Myometrial cell (primary cell): Measurements from ENCODE around the gene MYNN. TPM values are rescaled to one million over a fixed set of nuclear protein-coding genes. Genes with fewer than 3 reads are reported as not detected.

Experiments
- total RNA-seq: library from RNA; depleted of rRNA; stranded (reverse); fragments of >200 nt; gene quantifications from 2 replicates; pipeline ENCODE4 v1.2.3, GENCODE V29; 2015

Gene MYNN
- 9.2 and 17.5 TPM in 2 replicates for total RNA-seq

GRCh38 chr3:169772897-169773816, at the start of gene MYNN:
Gene MYNN, plus strand, starts transcription at chr3:169773396. Its CDS starts 900 bp downstream, at chr3:169774296.

GRCh38 chr3:169764882-169765612, 8.1 kb upstream of the MYNN start, which contains the start of gene TERC:
Gene TERC, minus strand, starts transcription at chr3:169765060.

GRCh38 chr3:169769287-169770181, 3.7 kb upstream of the MYNN start, which contains the start of gene ACTRT3:
Gene ACTRT3, minus strand, starts transcription at chr3:169769561. Its CDS starts 41 bp downstream, at chr3:169769520.

GRCh38 chr3:169812332-169813235, 39.4 kb downstream of the MYNN start, which contains the start of the genes LRRC34 and LRRIQ4:
Gene LRRC34, minus strand, starts transcription at chr3:169812904. Its CDS starts 356 bp downstream, at chr3:169812548.
Gene LRRIQ4, plus strand, starts transcription at chr3:169812870. Its CDS starts 9,052 bp downstream, at chr3:169821922.

Other genes with a start within 250 kb of the MYNN start
- 11.8 and 14.2 TPM in 2 replicates for gene MECOM, start 109.7 kb upstream of the MYNN start, total RNA-seq
- 266 and 343 TPM in 2 replicates for gene TERC, start 8.3 kb upstream of the MYNN start, total RNA-seq
- 1.7 and 3.4 TPM in 2 replicates for gene ACTRT3, start 3.8 kb upstream of the MYNN start, total RNA-seq
- gene LRRIQ4, start 39.5 kb downstream of the MYNN start, total RNA-seq, result not detected in 2 replicates
- gene LRRC34, start 39.5 kb downstream of the MYNN start, total RNA-seq, result 5.3 and 9.5 TPM in 2 replicates
- gene LRRC31, start 96.5 kb downstream of the MYNN start, total RNA-seq, result not detected in 2 replicates
- gene SAMD7, start 138.2 kb downstream of the MYNN start, total RNA-seq, result not detected in 2 replicates
- 21.6 and 24.6 TPM in 2 replicates for gene SEC62, start 193.4 kb downstream of the MYNN start, total RNA-seq